PC-3 (cell line): ENCODE data around the gene TMEM209. TPM values are rescaled to one million over a fixed set of nuclear protein-coding genes. Genes with fewer than 3 reads are reported as not detected.

ENCODE experiments used
- ATAC-seq: fragments of 200-7000 bp; cut with Tn5 transposase; 2 replicates; pipeline ENCODE4 v1.9.1; 2020; ENCODE audit warnings: mild to moderate bottlenecking, moderate library complexity
- BruUV-seq: library from RNA; stranded (reverse); fragments of 400-500 nt; replicated peaks from 2 replicates; lab custom pipeline; 2021; lab: Mats Ljungman, UMichigan
- CTCF ChIA-PET: fragments of 300-600 bp; sonication (Branson Sonifier 250); formaldehyde crosslinking; loops from one replicate; lab custom pipeline; 2022; ENCODE audit warnings: antibody characterized with exemption; lab: Charles Lee
- POLR2A ChIA-PET: fragments of 300-600 bp; sonication (Branson Sonifier 250); formaldehyde crosslinking; loops from one replicate; lab custom pipeline; 2022; ENCODE audit warnings: antibody characterized with exemption; ENCODE audit not compliant: unreplicated experiment; lab: Charles Lee
- DNase-seq: peaks from one replicate; pipeline ENCODE4 v3.0.0-alpha.2; 2015
- H2AFZ ChIP-seq: fragments of 300-600 bp; sonication (generic); 2 replicates; pipeline ENCODE4 v1.6.0; 2016; ENCODE audit warnings: antibody characterized with exemption, low read length
- H3F3A ChIP-seq: fragments of 300-600 bp; sonication (generic); one replicate; pipeline ENCODE4 v1.6.0; 2017; ENCODE audit warnings: antibody characterized with exemption, low read length, control low read depth, mild to moderate bottlenecking; ENCODE audit not compliant: unreplicated experiment
- H3K27ac ChIP-seq: fragments of 300-600 bp; sonication (generic); 2 replicates; pipeline ENCODE4 v1.5.1; 2016; ENCODE audit warnings: mild to moderate bottlenecking, low read length
- H3K27me3 ChIP-seq: fragments of 300-600 bp; sonication (generic); 2 replicates; pipeline ENCODE4 v1.6.1; 2016; ENCODE audit warnings: low read length, mixed read lengths
- H3K36me3 ChIP-seq: fragments of 300-600 bp; sonication (generic); 2 replicates; pipeline ENCODE4 v1.6.1; 2016; ENCODE audit warnings: low read depth, mixed run types, low read length, mixed read lengths
- H3K4me1 ChIP-seq: fragments of 300-600 bp; sonication (generic); 2 replicates; pipeline ENCODE4 v1.5.1; 2016; ENCODE audit warnings: low read length; ENCODE audit not compliant: insufficient read depth
- H3K4me2 ChIP-seq: fragments of 300-600 bp; sonication (generic); 2 replicates; pipeline ENCODE4 v1.6.0; 2016; ENCODE audit warnings: low read length
- H3K4me3 ChIP-seq: fragments of 300-600 bp; sonication (generic); 2 replicates; pipeline ENCODE4 v1.5.1; 2016; ENCODE audit warnings: mild to moderate bottlenecking, low read length, mixed read lengths
- H3K79me2 ChIP-seq: fragments of 300-600 bp; sonication (generic); 2 replicates; pipeline ENCODE4 v1.6.1; 2017; ENCODE audit warnings: low read length, mixed read lengths
- H3K9ac ChIP-seq: fragments of 300-600 bp; sonication (generic); 2 replicates; pipeline ENCODE4 v1.6.0; 2016; ENCODE audit warnings: mild to moderate bottlenecking, low read length
- H3K9me2 ChIP-seq: fragments of 300-600 bp; sonication (generic); replicated peaks from 2 replicates; pipeline ENCODE4 v1.6.1; 2016; ENCODE audit warnings: mixed run types, low read length, mixed read lengths
- H3K9me3 ChIP-seq: fragments of 300-600 bp; sonication (generic); 2 replicates; pipeline ENCODE4 v1.6.1; 2016; ENCODE audit warnings: low read length, mixed read lengths
- H4K20me1 ChIP-seq: fragments of 300-600 bp; sonication (generic); 2 replicates; pipeline ENCODE4 v1.6.1; 2016; ENCODE audit warnings: low read length, mixed read lengths
- CTCF ChIP-seq: fragments of 300-600 bp; sonication (generic); conservative IDR thresholded peaks from 2 replicates; pipeline ENCODE4 v1.5.1; 2017; ENCODE audit warnings: antibody characterized with exemption, low read depth, mild to moderate bottlenecking, low read length
- EZH2 ChIP-seq: fragments of 300-600 bp; sonication (generic); IDR thresholded peaks from one replicate; pipeline ENCODE4 v1.6.1; 2017; ENCODE audit warnings: antibody characterized with exemption, mild to moderate bottlenecking, low read length; ENCODE audit not compliant: unreplicated experiment
- EZH2phosphoT487 ChIP-seq: fragments of 300-600 bp; sonication (generic); IDR thresholded peaks from 2 replicates; pipeline ENCODE4 v1.6.1; 2018; ENCODE audit warnings: mild to moderate bottlenecking, antibody characterized with exemption, low read length, borderline replicate concordance
- intact Hi-C: fragments of 100-400 bp; cut with micrococcal nuclease; formaldehyde crosslinking; loops from 2 replicates; pipeline ENCODE4 v1.9.0; 2023
- total RNA-seq: library from RNA; depleted of rRNA; stranded (reverse); fragments of >200 nt; gene quantifications from 2 replicates; pipeline ENCODE4 v1.2.3, GENCODE V29; 2014

TMEM209 gene
- total RNA-seq, 1 experiment from 2014 or later, result 23.2 TPM

GRCh38 chr7:130178251-130178650 lies 27.0 kb downstream of the TMEM209 start:
- intact Hi-C loops, result no loop called here
- H3K36me3 ChIP-seq, result peaks cover 44% of the 10 kb centered on the region
- H3K27ac ChIP-seq, result no peak overlapping the region
- H3K9me2 ChIP-seq, result no peaks in the 10 kb centered on the region
- ChIA-PET POLR2A (no interaction called here), CTCF (no interaction called here)
- H3K4me1 ChIP-seq, result no peaks in the 10 kb centered on the region
- no peaks in the 10 kb centered on the region for H3K9me3 ChIP-seq
- H2AFZ ChIP-seq, result no peak overlapping the region
- no peak overlapping the region for H3K4me3 ChIP-seq
- DNase-seq, result no peak
- ATAC-seq, result no peak
- no peaks in the 10 kb centered on the region for H4K20me1 ChIP-seq
- TF ChIP-seq EZH2phosphoT487, result no peak
- TF ChIP-seq CTCF, result no peak
- TF ChIP-seq EZH2, result no peak
- H3K4me2 ChIP-seq, result no peak overlapping the region
- H3K27me3 ChIP-seq, result no peaks in the 10 kb centered on the region
- H3K9ac ChIP-seq, result no peak overlapping the region
- BruUV-seq, result no TSS peak
- H3F3A ChIP-seq, result no peaks in the 10 kb centered on the region
- H3K79me2 ChIP-seq, result no peaks in the 10 kb centered on the region

DNA sequence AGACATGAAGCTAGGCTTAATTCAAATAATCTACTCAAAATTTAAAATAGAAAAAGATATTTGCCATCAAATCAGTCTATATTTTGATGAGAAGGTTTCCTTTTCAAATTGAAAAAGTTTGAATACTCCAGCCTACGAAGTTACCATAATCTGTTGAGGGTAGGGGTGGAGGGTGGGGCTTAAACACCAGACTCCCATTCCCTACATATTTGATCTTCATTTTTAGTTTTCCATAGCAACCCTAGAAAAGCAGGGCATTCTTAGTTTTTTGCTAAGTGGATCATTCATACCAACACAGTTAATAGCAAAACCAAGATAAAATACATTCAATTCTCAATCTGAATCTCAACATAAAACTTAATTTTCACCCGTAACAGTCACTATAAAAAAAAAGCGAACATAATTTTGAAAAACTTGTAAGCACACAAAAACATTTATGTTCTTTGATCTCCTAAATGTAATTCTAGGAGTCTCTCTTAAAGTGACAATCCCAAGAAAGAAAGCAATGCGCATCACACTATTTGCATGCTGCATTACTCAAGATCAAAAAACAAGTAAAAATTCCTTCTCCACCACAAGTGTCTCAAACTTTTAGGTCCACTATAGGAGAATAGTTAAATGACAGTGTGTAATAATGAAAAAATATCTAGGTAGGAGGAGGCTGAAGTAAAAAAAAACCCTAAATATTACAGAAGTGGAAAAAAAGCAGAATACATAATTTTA lies 30.8 kb downstream of the TMEM209 start:
- Histone ChIP-seq H3K9ac (no peak overlapping the region), H3K9me3 (no peaks in the 10 kb centered on the region), H3K9me2 (no peaks in the 10 kb centered on the region), H2AFZ (no peak overlapping the region), H3K4me1 (no peaks in the 10 kb centered on the region), H4K20me1 (no peaks in the 10 kb centered on the region), H3F3A (no peaks in the 10 kb centered on the region), H3K4me3 (no peak overlapping the region), H3K4me2 (no peak overlapping the region), H3K27ac (no peak overlapping the region), H3K36me3 (peaks cover 33% of the 10 kb centered on the region), H3K27me3 (no peaks in the 10 kb centered on the region), H3K79me2 (no peaks in the 10 kb centered on the region)
- intact Hi-C loops, result no loop called here
- BruUV-seq, result no TSS peak
- DNase-seq (no peak), ATAC-seq (no peak)
- CTCF ChIA-PET, result no interaction called here
- POLR2A ChIA-PET, result no interaction called here
- no peak for TF ChIP-seq CTCF
- TF ChIP-seq EZH2, result no peak
- no peak for TF ChIP-seq EZH2phosphoT487

DNA sequence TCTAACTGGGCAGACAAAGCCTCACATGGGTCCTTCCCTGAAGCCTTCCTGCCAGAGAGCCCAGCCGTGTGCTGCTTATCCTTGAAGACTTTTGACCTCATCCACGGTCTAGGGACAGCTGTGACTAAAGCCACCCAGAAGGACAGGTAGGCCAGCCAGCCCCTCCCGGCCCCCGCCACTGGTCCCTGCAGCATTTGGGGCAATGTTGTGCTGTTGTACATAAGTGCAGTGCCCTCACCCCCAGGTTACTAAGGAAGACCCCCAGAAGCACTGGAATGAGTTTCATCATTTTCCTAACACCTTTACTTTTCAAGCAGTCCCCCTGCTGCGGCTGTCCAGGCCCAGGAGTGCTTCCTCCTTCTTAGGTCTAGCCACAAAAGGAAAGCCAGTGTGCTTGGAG lies 43.0 kb downstream of the TMEM209 start:
- no peak for TF ChIP-seq EZH2phosphoT487
- no peak for TF ChIP-seq CTCF
- TF ChIP-seq EZH2, result no peak
- ATAC-seq (no peak), DNase-seq (no peak)
- H3K36me3 ChIP-seq, result peaks cover 34% of the 10 kb centered on the region
- H3K79me2 ChIP-seq, result no peaks in the 10 kb centered on the region
- no TSS peak for BruUV-seq
- H3K9me2 ChIP-seq, result no peaks in the 10 kb centered on the region
- no peak overlapping the region for H3K9ac ChIP-seq
- H3K4me1 ChIP-seq, result no peaks in the 10 kb centered on the region
- no peak overlapping the region for H2AFZ ChIP-seq
- H3K4me2 ChIP-seq, result no peak overlapping the region
- no peaks in the 10 kb centered on the region for H4K20me1 ChIP-seq
- H3K4me3 ChIP-seq, result no peak overlapping the region
- H3F3A ChIP-seq, result no peaks in the 10 kb centered on the region
- ChIA-PET POLR2A (no interaction called here), CTCF (no interaction called here)
- no peak overlapping the region for H3K27ac ChIP-seq
- intact Hi-C loops, result no loop called here
- no peaks in the 10 kb centered on the region for H3K27me3 ChIP-seq
- no peaks in the 10 kb centered on the region for H3K9me3 ChIP-seq
